ENCODE data around the gene SLX4IP.

- TF ChIP-seq NFE2 (CRISPR knock-in tag; IDR thresholded peaks at IDR 0.05) = no peak
- TF ChIP-seq, protein P1, sequence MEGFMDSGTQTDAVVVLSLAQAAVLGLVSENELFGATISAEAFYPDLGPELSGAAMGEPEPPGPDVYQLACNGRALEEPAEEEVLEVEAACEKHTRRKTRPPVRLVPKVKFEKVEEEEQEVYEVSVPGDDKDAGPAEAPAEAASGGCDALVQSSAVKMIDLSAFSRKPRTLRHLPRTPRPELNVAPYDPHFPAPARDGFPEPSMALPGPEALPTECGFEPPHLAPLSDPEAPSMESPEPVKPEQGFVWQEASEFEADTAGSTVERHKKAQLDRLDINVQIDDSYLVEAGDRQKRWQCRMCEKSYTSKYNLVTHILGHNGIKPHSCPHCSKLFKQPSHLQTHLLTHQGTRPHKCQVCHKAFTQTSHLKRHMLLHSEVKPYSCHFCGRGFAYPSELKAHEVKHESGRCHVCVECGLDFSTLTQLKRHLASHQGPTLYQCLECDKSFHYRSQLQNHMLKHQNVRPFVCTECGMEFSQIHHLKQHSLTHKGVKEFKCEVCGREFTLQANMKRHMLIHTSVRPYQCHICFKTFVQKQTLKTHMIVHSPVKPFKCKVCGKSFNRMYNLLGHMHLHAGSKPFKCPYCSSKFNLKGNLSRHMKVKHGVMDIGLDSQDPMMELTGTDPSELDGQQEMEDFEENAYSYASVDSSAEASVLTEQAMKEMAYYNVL (CRISPR knock-in tag; IDR thresholded peaks at IDR 0.05; ENCODE audit: borderline replicate concordance) = no peak
- no peak for TF ChIP-seq CTCF (CRISPR knock-in tag; IDR thresholded peaks at IDR 0.05)
- no peak for TF ChIP-seq ZNF782 (CRISPR knock-in tag; IDR thresholded peaks at IDR 0.05; ENCODE audit: borderline replicate concordance)
- no peak for TF ChIP-seq HDAC2 (CRISPR knock-in tag; IDR thresholded peaks at IDR 0.05)
- TF ChIP-seq KLF6 (CRISPR knock-in tag; IDR thresholded peaks at IDR 0.05) = no peak
- TF ChIP-seq POLR2A (IDR thresholded peaks at IDR 0.05; ENCODE audit: insufficient read depth in 1 of 2, low read depth in 2 of 2, low read length in 2 of 2) = 0 out of 4 replicates have a peak, but pooled peaks of 1 of the 2 experiments have one; percentile 3
- no peak for TF ChIP-seq HNRNPH1 (optimal IDR thresholded peaks at IDR 0.05; ENCODE audit: low read depth, low read length)
- TF ChIP-seq SP4 (CRISPR knock-in tag; IDR thresholded peaks at IDR 0.05) = no peak
- no peak for TF ChIP-seq RNF2 (conservative IDR thresholded peaks at IDR 0.05; ENCODE audit: low read depth)
- no peak for TF ChIP-seq EZH2 (conservative IDR thresholded peaks at IDR 0.05; ENCODE audit: low read depth, low read length)
These were observed 211.8 kb downstream of the SLX4IP start for GRCh38 chr20:10646886-10647420.
